HG02973 (cell line): ENCODE measurements around the gene TAS2R46.
A peak's percentile ranks its signal among the peaks of the same experiment; 100 is the strongest.

Experiments
- ATAC-seq: cut with Tn5 transposase; IDR thresholded peaks from one replicate; pipeline ENCODE4 v1.9.1; 2021; ENCODE audit warnings: moderate library complexity; ENCODE audit not compliant: unreplicated experiment

The TAS2R46 gene

DNA sequence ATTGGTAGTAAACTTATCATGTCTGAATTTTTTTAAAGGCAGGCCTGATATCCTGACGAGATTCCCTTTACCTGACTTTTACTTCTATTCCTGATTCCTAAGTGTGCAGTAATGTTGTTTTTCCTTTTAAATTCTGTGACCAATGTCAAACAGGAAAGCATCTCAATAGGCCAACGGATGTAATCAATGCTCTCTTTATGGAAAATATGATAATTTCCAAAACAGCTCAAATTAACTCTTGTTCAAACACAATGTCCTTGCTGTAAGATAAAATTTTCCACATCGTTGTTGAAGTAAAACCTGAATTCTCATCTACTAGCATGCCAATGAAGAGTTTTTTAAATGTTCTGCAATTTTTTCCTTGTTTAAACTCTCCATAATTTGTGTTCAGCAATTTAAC lies 22.9 kb downstream of the TAS2R46 start:
- no peak for ATAC-seq

DNA sequence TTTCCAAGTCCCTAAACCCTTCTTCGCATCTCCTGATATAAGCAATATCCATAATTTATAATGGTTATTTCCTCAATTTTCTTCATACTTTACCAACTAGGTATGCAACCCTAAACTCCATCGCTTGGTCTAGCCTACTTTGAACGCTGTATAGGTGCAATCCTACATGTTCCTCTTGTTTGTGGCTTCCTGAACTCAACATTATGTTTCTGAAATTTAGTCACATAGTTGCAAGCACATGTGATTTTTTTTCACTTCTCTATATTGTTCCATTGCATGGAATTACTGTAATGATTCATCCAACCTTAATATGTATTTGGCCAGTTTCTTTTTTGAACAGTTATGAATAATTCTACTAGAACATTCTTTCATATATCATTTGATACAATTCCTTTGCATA lies 28.1 kb downstream of the TAS2R46 start:
- ATAC-seq = peak; percentile 51

DNA sequence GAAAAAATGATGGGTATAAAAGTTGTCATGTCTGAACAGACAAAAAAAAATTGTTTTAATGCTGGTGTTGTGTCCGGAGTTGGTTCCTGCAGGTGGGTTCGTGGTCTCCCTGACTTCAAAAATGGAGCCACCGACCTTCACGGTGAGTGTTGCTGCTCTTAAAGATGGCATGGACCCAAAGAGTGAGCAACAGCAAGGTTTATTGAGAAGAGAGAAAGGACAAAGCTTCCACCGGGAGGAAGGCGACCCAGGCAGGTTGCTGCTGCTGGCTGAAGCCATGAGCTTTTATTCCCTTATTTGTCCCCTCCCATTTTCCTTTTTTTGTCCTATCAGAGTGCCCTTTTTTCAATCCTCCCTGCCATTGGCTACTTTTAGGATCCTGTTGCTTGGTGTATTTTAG lies 30.8 kb downstream of the TAS2R46 start, which contains the start of gene TAS2R31:
Gene TAS2R31, minus strand, starts transcription at position 101 of the 400 bp plus-strand sequence. Its CDS starts 72 bp downstream, at position 29.
- no peak for ATAC-seq

DNA sequence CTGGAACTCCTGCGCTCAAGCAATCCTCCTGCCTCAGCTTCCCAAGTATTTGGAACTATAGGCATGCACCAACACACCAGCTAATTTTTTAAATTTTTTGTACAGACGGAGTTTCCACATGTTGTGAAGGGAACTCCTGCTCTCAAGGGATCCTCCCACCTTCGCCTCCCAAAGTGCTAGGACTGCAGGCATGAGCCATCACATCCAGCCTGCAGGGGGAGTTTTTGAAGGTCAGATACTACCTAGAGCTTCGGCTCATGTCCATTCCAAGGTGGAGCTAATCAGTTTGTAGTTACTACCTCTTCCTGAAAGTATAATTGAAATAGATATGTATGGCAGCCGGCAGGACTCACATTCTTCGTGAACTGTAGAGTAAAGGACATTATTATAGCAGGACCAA lies 36.0 kb downstream of the TAS2R46 start:
- no peak for ATAC-seq

DNA sequence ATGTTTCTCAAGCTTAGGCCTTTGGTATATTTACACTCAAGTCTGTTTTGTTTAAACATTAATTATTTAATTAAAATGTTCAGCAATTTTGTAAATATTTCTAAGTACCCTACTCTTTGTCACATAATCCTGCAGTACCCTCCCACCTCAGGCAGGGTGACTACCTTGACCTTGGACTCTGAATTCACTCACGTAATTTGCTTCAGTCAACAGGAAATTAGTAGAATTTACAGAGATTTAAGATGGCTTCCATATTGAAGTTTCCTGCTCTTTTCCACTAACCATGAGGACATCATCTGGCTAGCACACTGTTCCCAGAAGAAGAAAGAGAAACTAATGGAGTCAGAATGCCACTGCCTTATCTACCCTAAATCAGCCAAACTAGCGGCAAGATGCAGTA lies 38.7 kb downstream of the TAS2R46 start:
- no peak for ATAC-seq

DNA sequence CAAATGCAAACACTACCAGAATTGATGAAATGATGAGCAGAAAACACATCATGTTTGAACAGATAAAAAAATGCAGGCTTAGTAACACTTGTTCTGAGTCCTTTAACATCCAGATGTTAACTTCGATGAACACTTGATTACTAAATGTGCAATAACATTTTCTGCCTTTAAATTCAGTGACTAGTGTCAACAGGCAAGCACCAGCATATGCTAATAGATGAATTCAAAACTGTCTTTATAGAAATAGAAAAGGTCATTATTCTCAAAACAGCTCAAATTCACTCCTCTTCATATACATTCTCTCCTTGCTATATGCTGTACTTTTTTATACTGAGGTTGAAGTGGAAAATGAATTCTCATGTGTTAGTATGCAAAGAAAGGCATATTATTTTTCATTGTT lies 39.6 kb downstream of the TAS2R46 start, which contains the start of gene TAS2R19:
Gene TAS2R19, minus strand, starts transcription at position 101 of the 400 bp plus-strand sequence. Its CDS starts 49 bp downstream, at position 52.
- ATAC-seq = no peak

DNA sequence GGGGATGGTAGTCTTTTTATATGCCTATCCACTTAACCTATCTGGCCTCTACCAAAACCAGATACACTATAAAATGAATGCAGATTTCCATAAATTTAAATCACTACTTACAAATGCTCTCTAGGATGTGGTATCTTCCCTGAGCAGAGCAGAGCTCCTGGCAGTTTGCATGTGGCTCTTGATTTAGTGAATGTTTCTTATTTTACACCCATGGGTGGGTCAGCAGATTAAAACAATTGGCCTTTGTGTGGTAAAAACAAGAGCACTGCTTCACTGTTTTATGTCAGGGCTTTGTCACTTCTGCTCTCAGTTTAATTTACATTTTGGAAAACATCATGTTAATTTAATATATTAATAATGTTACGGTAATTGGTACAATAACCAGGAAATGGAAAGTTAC lies 45.2 kb downstream of the TAS2R46 start:
- ATAC-seq = no peak

DNA sequence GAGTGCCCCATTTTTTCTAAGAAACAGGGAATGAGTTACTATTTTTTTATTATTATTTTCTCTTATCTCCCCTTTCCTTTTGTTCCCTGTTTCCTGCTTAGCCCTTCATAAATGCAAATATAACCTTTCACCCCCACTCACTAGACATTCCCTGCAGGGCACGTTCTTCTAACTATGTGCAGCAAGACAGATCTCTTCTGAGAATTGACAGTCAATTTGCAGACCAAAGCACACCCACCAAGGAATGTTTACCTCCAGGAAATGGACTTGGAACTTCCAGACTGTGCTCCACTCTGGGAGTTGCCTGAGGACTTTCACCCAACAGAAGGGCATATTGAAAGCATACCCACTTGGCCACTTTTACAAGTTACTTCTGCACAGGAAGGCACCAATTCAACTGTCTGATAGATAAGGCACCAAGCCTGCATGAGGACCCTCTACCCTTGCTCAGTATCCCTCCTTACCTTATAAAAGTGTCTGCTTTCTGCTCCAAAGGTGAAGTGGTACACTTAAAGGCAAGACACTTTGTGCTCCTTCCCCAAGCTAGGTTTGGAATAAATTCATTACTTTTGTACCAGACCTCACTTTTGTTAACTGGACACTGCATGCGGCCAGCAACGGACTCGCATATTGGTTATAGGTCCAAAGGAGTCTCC lies 46.2 kb downstream of the TAS2R46 start:
- ATAC-seq = no peak

DNA sequence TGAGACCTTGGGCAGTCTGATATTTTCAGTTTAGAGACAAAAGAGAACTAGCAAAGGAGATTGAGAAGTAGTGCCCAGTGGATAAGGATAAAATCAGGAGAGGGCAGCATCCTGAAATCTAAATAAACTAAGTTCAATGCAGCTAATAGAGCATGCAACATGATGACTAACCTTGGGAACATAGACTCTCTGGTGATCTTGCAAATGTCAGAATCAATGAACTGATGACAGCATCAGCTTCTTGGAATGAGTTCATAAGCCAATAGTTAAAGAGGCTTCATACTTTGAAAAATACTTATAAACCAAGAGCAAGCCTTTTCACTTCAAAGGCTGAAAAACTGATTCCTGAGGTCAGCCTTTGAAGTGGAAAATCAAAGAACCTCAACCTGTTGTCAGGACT lies 47.9 kb downstream of the TAS2R46 start:
- no peak for ATAC-seq
